Tibial artery (tissue), 4 donors: Measurements from ENCODE around the gene NISCH.

ENCODE experiments used
- DNase-seq, 2 donors: peaks; one replicate each; pipeline ENCODE4 v3.0.0-alpha.2; 2019
- H3K27ac ChIP-seq, 2 donors: fragments of 200-600 bp; sonication (generic) in 1 of 2; 1 replicate in 1 of 2; 2 replicates in 1 of 2; pipeline ENCODE4 v1.5.1; 2018 to 2019; ENCODE audit warnings: mild to moderate bottlenecking in 1 of 2
- H3K27me3 ChIP-seq, 2 donors: fragments of 200-600 bp; sonication (generic) in 1 of 2; one replicate each; pipeline versions ENCODE4 v1.5.1 to v1.6.0; 2016 to 2019
- H3K36me3 ChIP-seq, 3 donors: fragments of 200-600 bp; sonication (generic) in 2 of 3; one replicate each; pipeline ENCODE4 v1.5.1; 2016 to 2019; ENCODE audit warnings: mild to moderate bottlenecking in 2 of 3
- H3K4me1 ChIP-seq, 4 donors: fragments of 200-600 bp; sonication (generic) in 2 of 4; 1 replicate in 3 of 4; 2 replicates in 1 of 4; pipeline ENCODE4 v1.5.1; 2016 to 2019
- H3K4me3 ChIP-seq, 2 donors: fragments of 200-600 bp; sonication (generic) in 1 of 2; 1 replicate in 1 of 2; 2 replicates in 1 of 2; pipeline ENCODE4 v1.5.1; 2018 to 2019; ENCODE audit warnings: mild to moderate bottlenecking in 2 of 2
- H3K9me3 ChIP-seq, 3 donors: fragments of 200-600 bp; sonication (generic) in 1 of 3; one replicate each; pipeline ENCODE4 v1.5.1; 2016 to 2019
- intact Hi-C: fragments of 100-400 bp; cut with DNase I; formaldehyde crosslinking; loops from one replicate; pipeline ENCODE4 v1.15.0; 2023; ENCODE audit warnings: low total_unique reads
- TF ChIP-seq, protein P1 (sequence below), 2 experiments: fragments of 200-600 bp in 1 of 2; fragments of 450-650 bp in 1 of 2; IDR thresholded peaks; one replicate each; pipeline ENCODE4 v1.5.1; 2017 to 2019; ENCODE audit warnings: antibody characterized with exemption in 2 of 2, mild to moderate bottlenecking in 1 of 2, moderate library complexity in 1 of 2

Gene NISCH

DNA sequence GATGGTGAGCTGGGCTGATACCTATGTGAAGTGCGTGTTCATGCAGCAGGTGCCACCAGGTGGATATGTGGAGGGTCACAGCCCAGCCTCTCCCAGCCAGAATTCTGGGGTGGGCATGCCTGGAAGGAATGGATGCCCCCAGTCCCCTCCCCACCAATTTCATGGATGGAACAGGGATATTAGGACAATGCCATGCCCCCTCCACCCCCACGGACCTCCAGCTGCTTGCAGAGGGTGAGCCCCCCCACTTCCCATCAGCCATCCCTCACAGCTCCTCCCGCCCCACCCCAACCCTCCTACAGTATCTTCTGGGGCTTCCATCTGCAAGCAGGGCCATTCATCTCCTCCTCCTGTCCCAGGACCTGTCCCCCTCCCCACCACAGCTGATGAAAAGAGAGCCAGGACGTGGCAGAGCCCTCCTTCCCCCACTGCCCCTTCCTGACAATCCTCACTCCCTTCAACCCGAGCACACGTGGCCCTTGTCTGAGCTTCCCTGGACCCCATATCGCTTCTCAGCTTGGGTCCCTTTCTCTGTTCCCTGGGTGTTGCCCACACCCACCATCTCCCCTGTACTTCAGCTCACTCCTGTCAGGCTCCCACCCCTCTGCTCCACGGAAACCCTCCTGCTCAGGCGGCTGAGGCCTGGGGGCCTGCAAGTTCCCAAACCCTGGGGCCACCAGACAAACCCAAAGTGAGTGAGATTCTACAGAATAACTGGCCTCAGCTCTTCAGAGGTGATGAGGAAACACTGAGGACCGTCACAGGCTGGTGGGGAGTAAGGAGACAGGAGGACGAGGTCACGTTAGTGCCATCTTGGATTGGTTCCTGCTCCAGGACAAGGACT, 7.7 kb upstream of the NISCH start:
- Histone ChIP-seq H3K27ac (no peak overlapping the region), H3K4me1 (peaks cover 0 to 15% (median 6%) of the 10 kb centered on the region in 4 donors), H3K36me3 (no peaks in the 10 kb centered on the region), H3K9me3 (no peaks in the 10 kb centered on the region), H3K4me3 (no peak overlapping the region), H3K27me3 (no peaks in the 10 kb centered on the region)
- TF ChIP-seq, protein P1, sequence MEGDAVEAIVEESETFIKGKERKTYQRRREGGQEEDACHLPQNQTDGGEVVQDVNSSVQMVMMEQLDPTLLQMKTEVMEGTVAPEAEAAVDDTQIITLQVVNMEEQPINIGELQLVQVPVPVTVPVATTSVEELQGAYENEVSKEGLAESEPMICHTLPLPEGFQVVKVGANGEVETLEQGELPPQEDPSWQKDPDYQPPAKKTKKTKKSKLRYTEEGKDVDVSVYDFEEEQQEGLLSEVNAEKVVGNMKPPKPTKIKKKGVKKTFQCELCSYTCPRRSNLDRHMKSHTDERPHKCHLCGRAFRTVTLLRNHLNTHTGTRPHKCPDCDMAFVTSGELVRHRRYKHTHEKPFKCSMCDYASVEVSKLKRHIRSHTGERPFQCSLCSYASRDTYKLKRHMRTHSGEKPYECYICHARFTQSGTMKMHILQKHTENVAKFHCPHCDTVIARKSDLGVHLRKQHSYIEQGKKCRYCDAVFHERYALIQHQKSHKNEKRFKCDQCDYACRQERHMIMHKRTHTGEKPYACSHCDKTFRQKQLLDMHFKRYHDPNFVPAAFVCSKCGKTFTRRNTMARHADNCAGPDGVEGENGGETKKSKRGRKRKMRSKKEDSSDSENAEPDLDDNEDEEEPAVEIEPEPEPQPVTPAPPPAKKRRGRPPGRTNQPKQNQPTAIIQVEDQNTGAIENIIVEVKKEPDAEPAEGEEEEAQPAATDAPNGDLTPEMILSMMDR (IDR thresholded peaks at IDR 0.05): no peak
- DNase-seq: no peak
- intact Hi-C loops: loop anchor here (2.0 kb wide), 1 partner anchor 19 kb away; no protein-coding TSS in a partner anchor

DNA sequence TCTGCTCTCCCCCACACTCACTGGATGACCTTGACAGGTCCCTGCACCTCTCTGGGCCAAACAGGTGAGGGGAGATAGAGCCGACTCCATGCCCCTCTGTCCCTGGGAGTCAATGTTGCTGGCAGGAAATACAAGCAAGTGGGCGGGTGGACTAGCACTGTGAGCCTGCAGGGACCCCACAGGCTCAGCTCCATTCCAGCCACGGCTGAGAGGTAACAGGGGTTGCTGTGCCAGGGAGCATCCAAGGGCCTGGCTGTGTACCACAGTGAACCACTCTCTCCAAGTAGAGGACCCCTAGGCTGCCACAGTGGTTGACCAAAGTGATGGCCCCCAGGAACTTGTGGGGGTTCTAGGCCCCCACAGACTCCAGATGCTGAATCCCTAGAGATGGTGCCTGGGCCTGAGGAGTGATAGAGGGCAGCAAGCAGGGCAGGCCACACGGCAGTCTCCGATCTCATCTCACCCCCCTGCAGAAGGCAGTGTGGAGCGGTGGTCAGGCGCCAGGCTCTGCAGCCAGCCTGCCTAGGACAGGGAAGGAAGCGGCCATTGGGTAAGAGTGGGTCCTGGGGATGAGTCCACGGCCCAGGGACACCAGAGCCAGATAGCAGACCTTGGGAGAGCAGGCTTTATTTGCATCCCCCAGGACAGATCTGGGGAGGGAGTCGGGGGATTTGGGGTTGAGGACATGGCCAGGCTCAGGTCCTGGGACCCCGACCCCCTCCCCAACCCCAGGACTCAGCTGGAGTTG, 4.7 kb upstream of the NISCH start:
- intact Hi-C loops: loop anchor here (10.0 kb wide), 1 partner anchor 234 kb away; the partner anchor contains the start of genes GNL3 and PBRM1
- H3K36me3 ChIP-seq: no peaks in the 10 kb centered on the region
- no peak overlapping the region for H3K27ac ChIP-seq
- peaks cover 0 to 26% (median 18%) of the 10 kb centered on the region in 4 donors for H3K4me1 ChIP-seq
- TF ChIP-seq, protein P1 (IDR thresholded peaks at IDR 0.05): no peak
- no peak overlapping the region for H3K4me3 ChIP-seq
- no peak for DNase-seq
- no peaks in the 10 kb centered on the region for H3K9me3 ChIP-seq
- H3K27me3 ChIP-seq: no peaks in the 10 kb centered on the region

DNA sequence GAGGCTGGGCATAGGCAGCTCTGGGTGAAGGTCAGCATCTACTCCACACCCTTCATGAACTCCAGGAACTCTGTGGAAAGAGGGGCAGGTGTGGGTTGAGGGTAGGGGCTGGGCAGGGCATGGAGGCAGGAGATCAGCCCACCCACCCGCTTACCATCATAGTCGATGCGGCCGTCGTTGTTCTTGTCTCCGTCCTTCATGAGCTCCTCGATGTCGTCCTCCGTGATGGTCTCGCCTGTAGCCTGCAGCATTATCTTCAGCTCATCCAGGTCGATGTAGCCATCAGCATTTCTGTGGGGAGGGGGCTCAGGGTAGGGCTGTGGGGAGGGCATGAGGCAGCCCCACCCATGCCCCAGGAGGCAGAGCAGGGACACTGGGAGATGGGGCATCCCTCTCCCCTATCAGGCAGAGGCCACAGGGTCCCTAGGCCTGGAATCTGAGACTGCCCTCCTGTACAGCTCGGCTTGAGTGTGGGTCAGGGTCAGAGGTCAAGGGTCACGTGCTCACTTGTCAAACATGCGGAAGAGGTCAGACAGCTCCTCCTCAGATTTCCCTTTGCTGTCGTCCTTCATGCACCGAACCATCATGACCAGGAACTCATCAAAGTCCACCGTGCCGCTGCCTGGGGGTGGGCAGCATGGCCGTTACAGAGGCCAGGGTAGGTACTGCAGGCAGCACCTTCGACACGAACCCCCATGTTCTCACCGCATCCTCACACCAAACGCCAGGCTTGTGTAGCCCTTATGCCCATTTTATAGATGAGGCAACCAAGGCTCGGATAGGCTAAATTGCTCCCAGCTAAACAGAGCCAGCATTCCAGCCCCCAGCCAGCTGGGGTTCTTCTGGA, 3.9 kb upstream of the NISCH start:
- H3K4me1 ChIP-seq: peaks cover 0 to 27% (median 18%) of the 10 kb centered on the region in 4 donors
- H3K9me3 ChIP-seq: no peaks in the 10 kb centered on the region
- intact Hi-C loops: loop anchor here (10.0 kb wide), 1 partner anchor 233 kb away; the partner anchor contains the start of genes GNL3 and PBRM1
- DNase-seq: no peak
- no peak overlapping the region for H3K27ac ChIP-seq
- H3K36me3 ChIP-seq: no peaks in the 10 kb centered on the region
- no peak overlapping the region for H3K4me3 ChIP-seq
- H3K27me3 ChIP-seq: no peaks in the 10 kb centered on the region
- TF ChIP-seq, protein P1 (IDR thresholded peaks at IDR 0.05): no peak

DNA sequence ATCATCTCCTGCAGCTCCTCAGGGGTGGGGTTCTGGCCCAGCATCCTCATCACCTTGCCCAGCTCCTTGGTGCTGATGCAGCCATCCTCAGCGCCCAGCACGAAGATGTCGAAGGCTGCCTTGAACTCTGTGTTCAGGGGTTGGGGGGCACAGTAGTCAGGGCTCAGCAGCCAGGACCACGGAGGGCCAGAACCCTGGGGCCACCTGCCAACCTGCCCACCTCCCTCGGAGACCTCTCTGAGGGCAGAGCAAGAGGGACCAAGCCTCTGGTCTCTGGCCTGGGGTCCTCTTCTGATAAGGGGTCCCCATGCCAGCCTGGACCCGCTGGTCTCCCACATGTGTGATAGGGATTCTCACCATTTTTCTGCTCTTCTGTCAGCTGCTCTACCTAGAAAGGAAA, 3.3 kb upstream of the NISCH start:
- intact Hi-C loops: loop anchor here (10.0 kb wide), 1 partner anchor 233 kb away; the partner anchor contains the start of genes GNL3 and PBRM1
- no peak overlapping the region for H3K4me3 ChIP-seq
- no peak for DNase-seq

More for the DNA sequence above, 3.3 kb upstream of the NISCH start:
- Histone ChIP-seq H3K9me3 (no peaks in the 10 kb centered on the region), H3K36me3 (no peaks in the 10 kb centered on the region), H3K27me3 (no peaks in the 10 kb centered on the region), H3K4me1 (peaks cover 0 to 34% (median 24%) of the 10 kb centered on the region in 4 donors), H3K27ac (no peak overlapping the region)
- TF ChIP-seq, protein P1 (IDR thresholded peaks at IDR 0.05): no peak
